Skin epidermis (tissue), 12 donors: ENCODE data around the gene TACC3.
"Not testable (repeated sequence)": the region's sequence is repeated elsewhere in the genome, so short reads cannot be mapped to it uniquely, and the experiment has no call there.

Source experiments
- H3K27ac ChIP-seq, 21 experiments: fragments of 200-600 bp; sonication (generic) in 11 of 21; one replicate each; pipeline ENCODE4 v1.5.0; 2020; ENCODE audit warnings: mild to moderate bottlenecking in 3 of 21, inconsistent platforms in 2 of 21, moderate library complexity in 2 of 21
- H3K4me3 ChIP-seq, 7 experiments: fragments of 200-600 bp; sonication (generic) in 2 of 7; one replicate each; pipeline ENCODE4 v1.5.0; 2020; ENCODE audit warnings: inconsistent platforms in 2 of 7, mild to moderate bottlenecking in 2 of 7, moderate library complexity in 1 of 7

Gene TACC3

DNA sequence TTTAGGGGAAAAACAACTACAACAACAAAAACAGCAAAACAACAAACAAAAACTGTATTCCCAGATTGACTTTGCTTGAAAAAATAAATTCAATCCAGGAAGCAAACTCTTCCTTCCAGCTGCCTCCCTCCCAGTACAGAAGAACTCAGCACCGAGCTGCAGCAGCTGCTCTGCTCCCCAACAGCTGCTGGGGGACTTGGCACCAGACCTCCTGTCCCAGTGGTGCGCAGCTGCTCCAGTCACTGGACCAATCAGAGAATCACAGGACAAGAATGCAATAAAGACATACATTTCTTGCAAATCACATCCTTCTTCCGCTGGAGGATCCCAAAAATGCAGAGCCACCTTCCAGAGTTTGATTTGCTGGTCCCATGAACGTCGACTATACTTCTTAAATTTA lies 25.4 kb upstream of the TACC3 start:
- no peak overlapping the region for H3K4me3 ChIP-seq
- H3K27ac ChIP-seq: no peak overlapping the region

GRCh38 chr4:1701671-1702070 lies 19.6 kb upstream of the TACC3 start:
- H3K27ac ChIP-seq: peak overlapping the region in 1 of 21 experiments; percentile 43
- not testable (repeated sequence) for H3K4me3 ChIP-seq

GRCh38 chr4:1703867-1704266 lies 17.5 kb upstream of the TACC3 start:
- H3K4me3 ChIP-seq: no peak overlapping the region
- no peak overlapping the region for H3K27ac ChIP-seq

- Histone ChIP-seq H3K4me3 (no peak overlapping the region), H3K27ac (no peak overlapping the region)
Observed at GRCh38 chr4:1705732-1706131, 15.6 kb upstream of the TACC3 start.

- Histone ChIP-seq H3K27ac (no peak overlapping the region), H3K4me3 (no peak overlapping the region)
Observed at GRCh38 chr4:1706358-1706757, 15.0 kb upstream of the TACC3 start.

- Histone ChIP-seq H3K4me3 (no peak overlapping the region), H3K27ac (no peak overlapping the region)
Observed at GRCh38 chr4:1708581-1708980, 12.7 kb upstream of the TACC3 start.

DNA sequence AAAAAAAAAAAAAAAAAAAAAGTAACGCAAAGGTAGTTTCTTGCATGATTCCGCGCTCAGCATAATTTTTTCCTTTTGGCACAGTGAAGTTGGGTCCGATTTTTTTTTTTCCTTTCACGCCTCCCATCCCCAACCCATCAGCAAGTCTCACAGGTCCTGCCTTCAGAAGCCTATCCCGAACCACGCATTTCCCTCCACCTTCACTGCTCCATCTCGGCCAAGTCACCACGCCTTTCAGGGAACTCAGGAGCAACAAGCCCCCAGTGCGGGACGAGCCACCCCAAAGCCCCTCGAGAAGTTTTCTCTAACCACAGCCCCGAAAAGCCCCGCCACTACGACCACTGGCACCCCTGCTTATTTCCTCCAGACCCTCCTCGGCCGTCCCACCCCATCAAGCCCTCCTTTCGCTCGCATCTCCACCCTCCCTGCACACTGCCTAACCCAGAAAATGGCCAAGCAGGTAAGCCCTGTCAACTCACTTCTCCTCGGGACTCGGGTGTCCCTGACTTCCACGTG lies 10.2 kb upstream of the TACC3 start:
- Histone ChIP-seq H3K4me3 (peak overlapping the region; percentile 61 to 96 (median 81)), H3K27ac (peak overlapping the region in 20 of 21 experiments; percentile 97 to 100 (median 99))

DNA sequence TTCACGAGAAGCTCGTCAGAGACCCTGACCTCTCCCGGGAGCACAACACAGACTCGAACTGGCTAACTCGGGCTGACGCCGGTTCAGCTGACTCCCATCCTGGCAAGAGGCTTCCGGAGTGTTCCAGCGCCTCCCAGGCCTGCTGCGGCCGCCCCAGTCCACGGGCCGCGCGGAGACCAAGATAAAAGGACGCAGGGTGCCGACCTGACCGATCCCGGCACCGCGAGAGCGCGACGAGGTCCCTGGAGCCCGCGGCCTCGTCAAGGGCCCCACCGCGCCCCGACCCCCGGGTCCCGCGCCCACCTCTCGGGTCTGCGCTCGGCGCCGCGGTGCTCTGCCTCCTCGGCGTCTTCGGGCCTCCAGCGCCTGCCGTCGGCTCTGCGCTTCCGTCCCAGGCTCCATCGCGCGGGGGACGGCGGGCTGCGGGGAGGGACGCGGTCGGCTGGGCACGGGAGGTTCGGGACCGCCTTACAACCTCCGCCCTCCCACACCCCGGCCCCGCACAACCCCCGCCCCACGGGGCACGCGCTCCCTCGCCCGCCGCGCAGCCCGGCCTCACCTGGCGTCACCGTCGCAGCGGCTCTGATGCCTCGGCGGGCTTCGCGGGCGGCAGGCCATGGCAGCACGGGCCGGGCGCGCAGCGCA lies 9.6 kb upstream of the TACC3 start:
- peak overlapping the region; percentile 97 to 100 (median 99) for H3K27ac ChIP-seq
- H3K4me3 ChIP-seq: peak overlapping the region; percentile 61 to 96 (median 81)

DNA sequence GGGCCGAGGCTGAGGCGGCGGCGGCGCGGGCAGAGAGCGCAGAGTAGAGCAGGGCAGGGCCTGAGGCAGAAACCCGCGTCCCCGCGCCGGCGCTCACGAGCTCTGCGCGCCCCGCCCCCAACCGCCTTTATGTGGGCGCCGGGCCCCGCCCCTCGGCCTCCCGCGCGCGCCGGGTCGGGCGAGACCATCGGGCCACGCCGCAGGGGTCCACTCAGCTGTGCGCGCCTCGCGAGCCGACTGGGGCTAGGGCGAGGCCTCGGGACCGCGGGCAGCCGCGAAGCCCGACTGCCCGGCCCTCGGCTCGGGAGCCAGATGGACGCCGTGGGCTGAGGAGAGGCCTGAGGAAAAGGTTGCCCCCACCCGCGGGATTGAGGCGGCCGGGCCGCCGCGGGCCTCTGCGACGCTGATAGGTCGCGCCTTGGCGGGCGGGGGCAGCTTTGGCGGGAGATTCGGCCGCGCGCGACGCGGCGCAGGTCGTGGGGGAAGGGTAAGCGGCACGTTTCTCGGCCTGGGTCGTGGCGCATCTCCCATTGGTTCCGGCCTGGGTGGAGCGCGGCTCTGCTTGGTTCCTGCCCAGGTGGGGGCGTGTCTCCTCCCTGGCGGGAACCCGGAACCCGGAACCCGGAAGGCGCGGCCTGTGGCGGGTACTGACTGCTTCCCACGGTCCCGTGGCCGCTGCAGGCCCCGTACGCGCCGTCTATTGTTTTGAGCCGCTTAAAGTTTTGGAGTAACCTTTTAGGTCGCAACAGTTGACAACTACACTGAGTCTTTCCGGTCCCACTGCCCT lies 8.9 kb upstream of the TACC3 start, which contains the start of gene SLBP:
Gene SLBP, minus strand, starts transcription at position 104 of the 787 bp plus-strand sequence. CDS start 131 bp downstream, outside the sequence.
- peak within 1 kb of the TSS; percentile 61 to 96 (median 81) for H3K4me3 ChIP-seq
- peak within 1 kb of the TSS; percentile 97 to 100 (median 99) for H3K27ac ChIP-seq

DNA sequence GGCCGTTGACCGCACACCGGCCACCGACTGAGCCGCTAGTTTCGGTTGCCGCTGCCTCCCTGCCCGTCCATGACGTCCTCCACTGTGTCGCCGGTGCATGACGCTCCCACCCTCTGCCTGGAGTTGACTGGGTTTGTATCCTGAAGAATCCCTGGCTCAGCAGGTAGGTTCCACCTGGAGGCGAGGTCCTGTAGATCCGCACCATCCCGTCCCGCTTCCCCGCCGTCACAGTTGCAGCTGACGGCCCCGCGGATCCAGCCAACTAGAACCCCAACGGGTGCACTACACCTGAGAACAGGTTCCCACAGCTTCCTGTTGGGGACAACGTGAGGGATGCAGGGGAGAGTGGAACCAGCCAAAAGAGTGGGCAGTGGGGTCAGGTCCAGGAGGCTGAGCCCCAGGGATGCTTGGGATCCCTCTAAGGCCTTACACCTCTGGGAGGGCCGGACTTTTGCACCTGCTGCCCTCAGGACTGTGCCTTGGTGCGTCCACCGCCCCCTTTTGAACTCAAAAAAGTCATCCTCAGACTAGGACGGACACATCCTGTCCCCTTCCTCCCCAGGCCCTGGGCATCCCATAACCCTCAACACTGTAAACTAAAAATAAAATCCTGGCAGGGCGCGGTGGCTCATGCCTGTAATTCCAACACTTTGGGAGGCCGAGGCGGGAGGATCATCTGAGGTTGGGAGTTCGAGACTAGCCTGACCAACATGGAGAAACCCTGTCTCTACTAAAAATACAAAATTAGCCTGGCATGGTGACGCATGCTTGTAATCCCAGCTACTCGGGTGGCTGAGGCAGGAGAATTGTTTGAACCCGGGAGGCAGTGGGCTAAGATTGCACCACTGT lies 8.1 kb upstream of the TACC3 start:
- H3K27ac ChIP-seq: peak overlapping the region; percentile 61 to 100 (median 99)
- H3K4me3 ChIP-seq: peak overlapping the region; percentile 61 to 96 (median 81)

DNA sequence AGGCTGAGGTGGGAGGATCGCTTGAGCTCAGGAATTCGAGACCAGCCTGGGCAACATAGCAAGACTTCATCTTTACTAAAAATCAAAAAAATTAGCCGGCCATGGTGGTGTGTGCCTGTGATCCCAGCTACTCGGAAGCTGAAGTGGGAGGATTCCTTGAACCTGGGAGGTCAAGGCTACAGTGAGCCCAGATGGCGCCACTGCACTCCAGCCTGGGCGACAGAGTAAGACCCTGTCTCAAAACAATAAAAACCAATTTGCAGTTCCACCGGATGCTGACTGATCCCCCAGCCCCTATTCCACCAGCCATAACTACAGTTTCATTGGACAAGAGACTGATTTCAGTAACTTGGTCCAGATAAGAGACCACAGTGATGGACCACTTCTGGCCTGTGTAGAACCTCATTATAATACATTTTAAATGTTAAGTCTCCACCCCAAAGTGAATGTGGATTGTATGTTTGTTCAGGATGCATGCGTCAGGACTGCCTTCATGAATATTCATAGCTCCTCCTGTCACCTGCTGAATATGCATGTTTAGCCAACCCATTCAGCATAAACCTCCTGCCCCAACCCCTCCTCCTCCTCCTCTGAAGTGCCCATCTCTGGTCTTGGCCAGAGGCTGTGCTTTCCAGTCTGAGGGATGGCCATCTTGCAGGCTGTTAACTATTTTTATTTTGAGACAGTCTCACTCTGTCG lies 6.9 kb upstream of the TACC3 start:
- Histone ChIP-seq H3K4me3 (no peak overlapping the region), H3K27ac (peak overlapping the region in 4 of 21 experiments; percentile 16 to 99 (median 22))

GRCh38 chr4:1715002-1715758 lies 6.1 kb upstream of the TACC3 start:
- Histone ChIP-seq H3K27ac (peak overlapping the region in 7 of 21 experiments; percentile 8 to 44 (median 22)), H3K4me3 (no peak overlapping the region)

GRCh38 chr4:1716065-1716945 lies 5.0 kb upstream of the TACC3 start:
- Histone ChIP-seq H3K27ac (peak overlapping the region in 3 of 21 experiments; percentile 6 to 30 (median 8)), H3K4me3 (no peak overlapping the region)

DNA sequence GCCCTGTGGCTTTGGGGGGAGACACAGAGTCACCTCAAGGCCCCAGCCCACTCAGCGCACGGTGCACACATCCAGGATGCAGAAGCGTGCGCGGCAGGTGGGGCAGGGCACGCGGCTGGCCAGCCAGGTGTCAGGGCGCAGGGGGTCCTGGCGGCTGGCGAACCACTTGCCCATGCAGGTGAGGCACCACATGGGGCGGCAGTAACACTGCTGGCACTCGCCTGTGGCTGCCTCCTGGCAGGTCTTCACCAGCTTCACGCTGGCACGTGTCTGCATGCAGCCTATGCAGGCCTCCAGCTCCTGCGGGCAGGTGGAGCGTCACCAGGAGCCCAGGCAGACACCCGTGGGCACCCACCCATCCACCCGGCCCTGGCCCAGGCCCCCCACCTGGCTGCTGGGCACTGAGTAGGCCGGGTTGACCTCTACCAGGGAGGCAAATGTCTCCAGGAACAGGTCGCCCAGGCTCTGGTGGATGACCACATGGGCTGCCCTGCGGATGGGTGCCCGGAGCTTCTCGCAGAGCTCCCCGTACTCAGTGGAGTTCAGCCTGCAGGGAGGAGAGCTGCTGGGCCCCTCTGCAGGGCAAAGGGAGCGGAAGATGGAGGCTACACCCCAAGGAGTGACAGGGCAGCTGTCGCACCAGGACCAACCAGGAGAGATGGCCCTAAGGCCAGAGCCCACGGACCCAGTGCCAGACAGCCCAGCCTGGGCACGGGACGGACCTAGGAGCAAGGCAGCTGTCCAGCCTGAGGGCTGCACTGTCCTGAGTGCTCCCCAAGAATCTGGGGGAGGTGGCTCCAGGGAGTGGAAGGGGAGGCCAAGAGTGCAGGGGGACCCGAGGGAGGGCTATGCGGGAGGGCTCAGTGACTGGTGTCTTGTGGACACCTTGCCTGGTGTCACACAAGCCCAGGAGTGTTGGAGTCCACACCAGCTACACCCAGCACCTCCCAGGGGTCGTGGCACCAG lies 3.9 kb upstream of the TACC3 start:
- H3K4me3 ChIP-seq: no peak overlapping the region
- H3K27ac ChIP-seq: peak overlapping the region in 6 of 21 experiments; percentile 2 to 50 (median 29)

DNA sequence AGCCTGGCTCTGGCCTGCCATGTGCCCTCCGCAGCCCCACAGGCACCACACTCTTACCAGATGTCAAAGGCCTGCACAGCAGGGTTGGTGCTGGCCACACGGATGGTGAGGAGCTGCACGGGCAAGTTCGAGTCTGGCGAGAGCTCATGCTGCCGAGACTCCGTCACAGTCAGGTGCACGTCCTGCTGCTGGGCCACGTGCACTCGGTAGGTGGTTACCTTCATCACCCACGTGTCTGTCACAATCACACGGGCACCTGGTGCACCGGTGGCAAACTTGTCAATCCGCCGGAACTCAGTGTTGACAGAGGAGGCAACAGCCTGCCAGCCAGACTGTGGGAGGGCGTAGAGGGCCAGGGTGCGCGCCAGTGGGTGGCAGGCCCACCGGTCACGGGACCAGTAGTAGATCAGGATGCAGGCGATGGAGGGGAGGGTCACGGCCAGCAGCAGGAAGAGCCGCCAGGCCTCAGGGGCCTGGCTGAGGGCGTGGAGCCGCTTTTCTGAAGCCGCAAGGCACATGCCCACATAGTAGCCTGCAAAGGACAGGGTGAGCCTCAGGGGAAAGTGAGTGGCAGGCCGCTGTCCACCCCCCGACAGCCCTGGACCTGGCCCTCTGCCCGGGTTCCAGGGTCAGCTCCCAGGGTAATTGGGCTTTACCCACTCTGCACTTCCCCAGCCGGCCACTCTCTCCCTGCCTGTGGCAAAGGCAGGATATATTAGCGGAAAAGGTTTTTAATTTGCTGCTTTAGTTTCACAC lies 3.0 kb upstream of the TACC3 start:
- Histone ChIP-seq H3K4me3 (no peak overlapping the region), H3K27ac (peak overlapping the region in 7 of 21 experiments; percentile 2 to 62 (median 29))
